Ovary (tissue), 9 donors: ENCODE measurements around the gene TOP1. TPM values are rescaled to one million over a fixed set of nuclear protein-coding genes. Genes with fewer than 3 reads are reported as not detected.
"Not testable (repeated sequence)": the region's sequence is repeated elsewhere in the genome, so short reads cannot be mapped to it uniquely, and the experiment has no call there.

Experiments
- DNase-seq, 5 donors: peaks; one replicate each; pipeline ENCODE4 v3.0.0-alpha.2; 2019 to 2020
- H3K27ac ChIP-seq, 2 donors: fragments of 200-600 bp; one replicate each; pipeline versions ENCODE4 v1.5.1 to v1.8.0; 2019 to 2022
- H3K27me3 ChIP-seq: fragments of 200-600 bp; one replicate; pipeline ENCODE4 v1.8.0; 2022
- H3K36me3 ChIP-seq: fragments of 200-600 bp; sonication (generic); one replicate; pipeline ENCODE4 v1.5.1; 2019
- H3K4me1 ChIP-seq: one replicate; pipeline ENCODE4 v1.8.1; 2013; ENCODE audit warnings: mild to moderate bottlenecking, moderate library complexity; ENCODE audit not compliant: insufficient read depth
- H3K4me3 ChIP-seq: fragments of 200-600 bp; sonication (generic); one replicate; pipeline ENCODE4 v1.5.1; 2017
- H3K9me3 ChIP-seq, 2 donors: fragments of 200-600 bp in 1 of 2; sonication (generic) in 1 of 2; one replicate each; pipeline versions ENCODE4 v1.5.1 to v1.8.1; 2013 to 2019; ENCODE audit warnings: mild to moderate bottlenecking in 1 of 2, moderate library complexity in 1 of 2
- CTCF ChIP-seq, 3 donors: fragments of 450-650 bp in 2 of 3; fragments of 200-600 bp in 1 of 3; IDR thresholded peaks; one replicate each; pipeline versions ENCODE4 v1.5.1 to v1.8.0; 2016 to 2022; ENCODE audit warnings: antibody characterized with exemption in 3 of 3, mild to moderate bottlenecking in 1 of 3
- EP300 ChIP-seq: sonication (generic); formaldehyde crosslinking; IDR thresholded peaks from one replicate; pipeline ENCODE4 v1.6.1; 2017; ENCODE audit warnings: antibody characterized with exemption
- POLR2A ChIP-seq: fragments of 450-650 bp; IDR thresholded peaks from one replicate; pipeline ENCODE4 v1.6.1; 2017; ENCODE audit warnings: antibody characterized with exemption, mild to moderate bottlenecking, moderate library complexity
- WGBS, 3 donors: extraction: QIAGEN DNeasy Blood & Tissue Kit in 1 of 3; methylation state at CpG; one replicate each; pipeline versions ENCODE4 v1.1.5 to v1.1.7; 2013 to 2017; 5-methylcytosine and 5-hydroxymethylcytosine counted together
- intact Hi-C, 4 donors: fragments of 100-400 bp; cut with DNase I; formaldehyde crosslinking; loops; one replicate each; pipeline versions ENCODE4 v1.11.0 to v1.15.1; 2022 to 2023
- polyA plus RNA-seq, 2 donors: library from polyadenylated mRNA; stranded (reverse); fragments of 200-250 nt in 1 of 2; fragments of 350-450 nt in 1 of 2; fragmentation: Illumina TruSeq in 1 of 2; extraction: RNeasy Lipid Tissue Mini Kit (QIAGEN cat#74804) in 1 of 2; gene quantifications; one replicate each; pipeline ENCODE4 v1.2.3, GENCODE V29; 2013 to 2014
- total RNA-seq, 7 donors: library from RNA; depleted of rRNA in 2 of 7; stranded (reverse); fragments of >200 nt in 2 of 7; fragmentation: NEBNext Ultra II Directional in 3 of 7; extraction: Animal tissue kit (Norgen Biotek cat#: 25700) in 3 of 7; gene quantifications; one replicate each; pipeline versions ENCODE4 v1.1.0 to v1.2.4, GENCODE V29; 2016 to 2023
- donor health status: DM: no; HTN: no; CAD: no; lungs with moderate emphysema.
- donor health status: DM: no; HTN: no; CAD: no.
- donor health status: Bipolar disorder and iron deficiency.
- donor health status: DM: yes; HTN: yes; CAD: no.
- donor health status: DM: no; HTN: no; CAD: no.
- donor health status: DM: yes; HTN: yes; CAD: no.

The TOP1 gene
- total and polyA plus RNA-seq, 9 donors, result 20.9 to 48.4 (median 35.6) TPM

GRCh38 chr20:41003143-41003935 is 25.3 kb upstream of the TOP1 start:
- Histone ChIP-seq H3K27me3 (no peaks in the 10 kb centered on the region), H3K9me3 (no peaks in the 10 kb centered on the region), H3K4me3 (no peak overlapping the region), H3K36me3 (no peaks in the 10 kb centered on the region), H3K27ac (no peak overlapping the region), H3K4me1 (peaks cover 4% of the 10 kb centered on the region)
- peak in 2 of 5 donors; percentile 21 to 51 for DNase-seq
- TF ChIP-seq POLR2A, result no peak
- TF ChIP-seq CTCF (IDR thresholded peaks at IDR 0.05), result no peak
- TF ChIP-seq EP300, result no peak
- intact Hi-C loops, result no loop called here
- 51 to 53% (median 53%) methylated on average over 12 of the region's 12 CpGs for WGBS, 3 donors

GRCh38 chr20:41003936-41004294 is 24.7 kb upstream of the TOP1 start:
- H3K36me3 ChIP-seq, H3K9me3 ChIP-seq, H3K27ac ChIP-seq, H3K4me1 ChIP-seq, H3K27me3 ChIP-seq, intact Hi-C loops, H3K4me3 ChIP-seq, DNase-seq: not testable (repeated sequence)
- WGBS, 3 donors, result 92 to 94% (median 94%) methylated on average over 6 of the region's 6 CpGs

- WGBS, 3 donors, result 37 to 42% (median 41%) methylated on average over 8 of the region's 8 CpGs
- DNase-seq, result no peak
- H3K4me1 ChIP-seq, result peaks cover 4% of the 10 kb centered on the region
- TF ChIP-seq POLR2A (no peak), EP300 (no peak), CTCF (IDR thresholded peaks at IDR 0.05) (no peak)
- peak overlapping the region; percentile 6 to 25 for H3K27ac ChIP-seq
- no peak overlapping the region for H3K4me3 ChIP-seq
- H3K27me3 ChIP-seq, result no peaks in the 10 kb centered on the region
- no peaks in the 10 kb centered on the region for H3K36me3 ChIP-seq
- H3K9me3 ChIP-seq, result no peaks in the 10 kb centered on the region
- intact Hi-C loops, result no loop called here
Measured at GRCh38 chr20:41004531-41005360, 23.9 kb upstream of the TOP1 start.

- WGBS, 3 donors, result 8 to 12% (median 9%) methylated on average over 4 of the region's 4 CpGs
- intact Hi-C loops, result no loop called here
Measured at GRCh38 chr20:41005361-41005729, 23.3 kb upstream of the TOP1 start.

More at GRCh38 chr20:41005361-41005729, 23.3 kb upstream of the TOP1 start:
- Histone ChIP-seq H3K27ac (peak overlapping the region in 1 of 2 donors; percentile 25), H3K27me3 (no peaks in the 10 kb centered on the region), H3K4me3 (no peak overlapping the region), H3K36me3 (no peaks in the 10 kb centered on the region), H3K9me3 (no peaks in the 10 kb centered on the region), H3K4me1 (peaks cover 4% of the 10 kb centered on the region)
- DNase-seq, result peak; percentile 63 to 90 (median 76)
- no peak for TF ChIP-seq EP300
- no peak for TF ChIP-seq CTCF (IDR thresholded peaks at IDR 0.05)
- TF ChIP-seq POLR2A, result no peak
